Medulla oblongata (tissue), 1 donor: Measurements from ENCODE around the gene PRR33.

ENCODE experiments used
- DNase-seq: peaks from one replicate; pipeline ENCODE4 v3.0.0-alpha.2; 2015; ENCODE audit errors: extremely low spot score

Gene PRR33

DNA sequence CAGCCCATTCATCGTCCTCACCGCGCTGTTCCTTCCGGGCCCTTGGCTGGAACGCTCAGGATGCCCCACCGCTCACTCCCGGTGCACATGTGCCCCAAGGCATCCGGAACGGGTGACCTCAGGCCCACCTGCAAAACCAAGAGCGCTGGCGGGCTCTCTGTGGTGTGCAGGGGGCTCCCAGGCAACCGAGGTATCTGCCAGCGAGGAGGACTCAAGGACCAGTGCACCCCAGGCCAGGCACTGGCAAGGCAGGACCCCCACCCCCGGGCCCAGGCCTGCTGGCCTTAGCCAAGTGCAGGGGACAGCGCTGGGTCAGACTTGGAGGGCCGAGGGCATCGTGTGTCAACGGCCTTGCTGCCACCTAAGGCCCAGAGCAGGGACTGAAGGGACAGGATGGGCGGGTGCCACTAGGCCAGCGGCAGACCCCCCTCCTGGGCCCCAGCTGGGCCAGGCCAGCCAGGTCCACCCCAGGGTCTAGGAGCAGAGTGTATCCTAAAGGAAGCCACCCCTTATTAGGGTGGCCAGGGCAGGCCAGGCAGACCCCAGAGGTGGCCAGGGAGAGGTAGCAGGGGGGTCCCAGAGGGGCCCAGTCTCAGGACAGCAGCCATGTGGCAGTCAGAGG is 36.3 kb upstream of the PRR33 start:
- DNase-seq = no peak

DNA sequence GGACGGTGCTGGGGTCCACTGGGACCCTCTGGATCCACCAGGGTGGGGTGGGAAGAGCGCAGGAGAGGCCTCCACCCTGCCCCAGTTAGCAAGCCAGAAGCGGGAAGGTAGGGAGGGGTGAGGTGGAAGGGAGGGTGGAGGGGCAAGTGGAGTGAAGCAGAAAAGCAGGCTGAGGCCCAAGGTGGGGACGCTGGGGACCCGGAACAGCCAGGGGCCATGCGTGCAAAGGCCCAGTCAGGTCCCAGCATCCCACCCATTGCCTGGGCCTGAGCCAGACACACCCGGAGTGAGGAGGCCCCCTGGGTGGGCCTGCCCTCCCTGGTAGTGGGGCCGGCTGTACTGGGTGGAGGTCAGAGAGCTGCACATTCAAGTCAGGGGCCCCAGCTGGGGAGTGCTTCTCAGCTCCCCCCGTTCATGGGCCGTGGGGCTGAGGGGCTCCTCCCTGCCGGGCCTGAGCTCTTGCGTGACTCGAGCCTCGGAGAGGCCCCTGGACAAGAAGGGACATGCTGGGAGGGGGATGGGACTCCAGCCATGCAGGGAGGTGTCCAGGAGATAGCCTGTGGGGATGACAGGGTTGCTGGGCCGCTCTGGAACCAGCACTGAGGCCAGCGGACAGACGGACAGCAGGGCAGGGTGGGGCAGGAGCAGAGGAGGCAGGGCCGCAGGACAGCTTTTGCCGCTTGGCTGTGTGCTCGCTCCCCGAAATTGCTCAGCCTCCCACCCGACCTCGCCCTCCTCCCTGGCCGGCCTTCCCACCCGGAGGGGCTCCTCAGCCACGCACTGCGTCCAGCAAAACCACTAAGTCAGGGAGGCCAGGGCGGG is 35.5 kb upstream of the PRR33 start:
- no peak for DNase-seq

DNA sequence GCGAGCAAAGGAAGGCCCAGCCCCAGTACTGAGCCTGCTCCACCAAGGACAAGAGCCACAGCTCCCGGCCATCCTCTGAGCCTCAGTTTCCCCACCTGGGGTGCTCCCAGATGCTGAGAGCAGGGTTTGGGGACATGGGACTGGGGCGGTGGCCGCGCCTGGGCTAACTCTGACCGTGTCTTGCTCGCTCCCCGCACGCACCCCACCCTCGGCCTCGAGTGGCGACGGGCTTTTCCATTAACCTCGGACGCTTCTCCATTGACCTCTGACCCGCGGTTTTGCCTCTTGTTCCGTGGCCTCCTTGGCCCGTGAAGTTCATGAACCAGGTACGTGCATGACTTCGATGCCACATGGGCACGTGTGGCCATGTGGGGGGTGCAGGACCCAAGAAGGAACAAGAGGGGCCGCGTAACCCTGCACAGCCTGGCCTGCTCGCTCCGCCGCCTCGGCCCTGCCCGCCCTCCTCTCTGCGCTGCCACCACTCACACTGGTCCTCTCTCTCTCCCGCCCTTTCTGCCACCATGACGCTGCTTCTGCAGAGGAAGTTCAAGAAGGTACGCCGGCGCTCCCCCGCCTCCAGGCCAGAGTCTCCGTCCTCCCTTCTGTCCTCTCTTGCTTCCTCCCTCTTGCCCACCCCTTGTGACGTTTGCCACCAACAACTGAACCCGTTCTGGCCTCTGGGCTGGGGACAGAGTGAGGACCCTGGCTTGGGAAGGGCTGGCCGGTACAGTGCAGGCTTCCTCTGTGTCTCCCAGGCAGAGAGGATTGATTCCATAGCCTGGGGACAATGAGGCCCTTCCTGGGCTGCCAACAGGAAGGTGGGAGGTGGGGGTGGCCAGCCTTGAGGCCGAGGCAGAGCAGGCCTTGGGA is 34.7 kb upstream of the PRR33 start:
- DNase-seq = no peak

DNA sequence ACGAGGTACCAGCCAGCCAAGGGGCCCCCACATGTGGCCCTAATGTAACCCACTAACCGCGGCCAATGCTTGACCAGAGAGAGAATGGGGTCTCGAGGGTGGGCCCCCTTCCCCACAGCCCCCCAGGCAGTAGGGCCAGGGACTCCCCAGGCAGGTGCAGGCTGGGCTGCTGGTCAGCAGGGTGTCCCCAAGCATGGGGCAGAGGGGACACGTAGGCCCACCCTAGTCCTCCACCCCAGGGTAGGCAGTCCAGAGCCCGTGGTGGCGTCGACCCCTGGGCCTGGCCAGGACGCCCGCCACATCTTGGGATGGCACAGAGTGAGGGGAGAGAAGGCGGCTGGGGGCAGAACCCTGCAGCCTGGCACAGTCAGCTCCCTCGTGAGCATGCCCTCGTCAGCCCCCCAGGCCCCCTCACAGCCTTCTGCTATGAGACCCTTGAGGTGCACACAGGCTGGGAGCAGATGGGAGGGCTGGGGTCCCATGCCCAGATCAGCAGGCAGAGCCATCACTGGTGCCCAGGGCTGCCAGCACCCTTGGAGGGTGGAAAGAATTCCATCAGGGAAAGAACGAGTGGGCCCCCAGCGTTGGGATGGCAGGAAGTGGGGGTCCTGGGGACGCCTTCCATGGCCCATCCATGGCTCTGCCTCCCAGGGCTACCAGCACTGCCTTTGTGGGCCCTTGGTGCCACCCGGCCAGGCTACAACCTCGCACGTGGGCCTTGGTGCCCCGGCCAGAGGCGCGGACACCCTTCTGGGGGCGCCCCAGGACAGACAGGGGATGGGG is 33.9 kb upstream of the PRR33 start:
- no peak for DNase-seq

- DNase-seq = no peak
Measured at GRCh38 chr11:1924646-1925372, 33.1 kb upstream of the PRR33 start.

GRCh38 chr11:1924181-1924580 is 32.5 kb upstream of the PRR33 start:
- no peak for DNase-seq

- no peak for DNase-seq
Measured at GRCh38 chr11:1923201-1923956, 31.7 kb upstream of the PRR33 start.

DNA sequence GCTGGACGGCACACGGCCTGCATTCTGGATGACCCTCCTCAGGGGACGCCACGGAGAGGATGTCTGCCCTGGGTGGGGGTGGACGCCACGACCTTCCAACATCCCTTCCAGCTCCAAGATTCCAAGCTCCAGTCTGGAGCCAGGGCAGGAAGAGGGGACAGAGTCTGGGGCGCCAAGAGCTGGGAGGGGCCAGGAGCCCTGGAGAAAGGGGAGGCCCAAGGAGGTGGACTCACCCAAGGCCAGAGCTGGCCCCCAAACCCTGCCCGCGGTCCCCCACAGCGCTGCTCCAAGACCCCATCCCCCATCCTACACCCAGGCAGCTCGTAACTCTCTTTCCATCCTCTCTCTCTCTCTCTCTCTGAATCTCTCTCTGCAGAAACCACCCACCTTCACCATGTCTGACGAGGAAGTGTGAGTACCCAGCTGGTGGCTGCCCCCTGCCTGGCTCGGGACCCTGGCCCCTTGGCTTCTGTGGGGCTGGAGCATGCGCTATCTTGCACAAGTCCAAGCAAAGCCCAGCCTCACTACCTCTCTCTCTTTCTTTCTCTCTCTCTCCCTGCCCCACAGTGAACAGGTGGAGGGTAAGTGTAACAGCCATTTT is 30.9 kb upstream of the PRR33 start:
- no peak for DNase-seq

DNA sequence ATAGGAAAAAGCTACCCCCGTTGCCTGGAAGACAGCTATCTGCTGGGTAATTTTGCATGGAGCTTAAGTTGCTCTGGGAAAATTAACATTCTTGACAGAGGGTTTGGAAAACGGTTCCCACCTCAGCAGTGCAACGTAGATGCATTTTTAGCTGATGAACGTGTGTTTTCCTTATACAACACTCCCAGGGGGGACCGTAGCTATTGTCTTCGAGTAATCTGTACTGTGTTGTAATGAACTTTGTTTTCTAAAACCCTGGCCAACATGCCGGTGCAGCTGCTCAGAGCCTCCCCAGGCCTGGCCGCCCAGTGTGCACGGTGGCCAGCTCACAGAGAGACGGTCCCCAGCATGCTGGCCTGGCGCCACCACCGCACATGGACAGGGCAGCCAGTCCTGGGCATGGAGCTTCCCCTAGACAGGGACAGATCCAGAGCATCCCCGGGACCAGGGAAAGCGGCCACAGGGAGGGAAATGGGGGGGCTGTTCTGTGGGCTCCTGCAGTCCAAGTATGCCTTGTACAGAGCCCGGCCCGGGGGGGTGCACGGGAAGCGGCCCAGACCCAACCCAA is 30.0 kb upstream of the PRR33 start:
- DNase-seq = peak; percentile 20

DNA sequence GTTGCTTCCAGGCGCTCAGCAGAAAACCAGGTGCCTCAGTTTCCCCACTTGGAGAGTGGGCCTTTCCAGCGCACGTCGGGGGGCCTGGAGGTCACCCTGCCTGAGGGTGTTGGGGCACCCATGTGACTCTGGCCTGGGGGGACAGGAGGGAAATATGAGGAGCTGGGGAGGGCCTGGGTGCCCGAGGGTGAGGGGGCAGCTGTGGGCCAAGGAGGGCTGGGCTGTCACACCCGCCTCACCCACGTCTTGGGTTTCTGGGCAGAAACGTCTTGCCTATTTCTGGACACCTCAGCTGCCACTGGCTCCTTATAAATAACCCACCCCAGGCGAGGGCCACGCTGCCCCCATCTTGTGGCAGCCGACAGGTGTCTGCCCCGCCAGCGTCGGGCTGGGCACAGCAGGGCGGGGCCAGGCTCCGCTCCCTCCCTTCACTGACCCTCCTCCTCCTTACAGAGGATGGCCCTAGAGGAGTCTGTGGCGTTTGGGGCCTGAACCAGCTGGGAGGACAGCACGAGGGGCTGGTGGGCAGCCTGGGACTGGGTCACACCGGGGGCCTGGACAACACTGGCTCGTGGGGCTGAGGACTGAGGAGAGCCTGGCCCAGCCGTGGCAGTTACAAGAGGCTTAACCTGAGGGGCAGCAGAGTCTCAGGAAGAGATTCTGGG is 29.3 kb upstream of the PRR33 start:
- no peak for DNase-seq

GRCh38 chr11:1920128-1920908 is 28.6 kb upstream of the PRR33 start:
- DNase-seq = no peak

- DNase-seq = no peak
Measured at GRCh38 chr11:1919391-1920127, 27.9 kb upstream of the PRR33 start, which contains the start of gene TNNT3. TSS of gene TNNT3 (plus strand) at chr11:1919703. CDS start at chr11:1922875, 3,172 bp downstream.

DNA sequence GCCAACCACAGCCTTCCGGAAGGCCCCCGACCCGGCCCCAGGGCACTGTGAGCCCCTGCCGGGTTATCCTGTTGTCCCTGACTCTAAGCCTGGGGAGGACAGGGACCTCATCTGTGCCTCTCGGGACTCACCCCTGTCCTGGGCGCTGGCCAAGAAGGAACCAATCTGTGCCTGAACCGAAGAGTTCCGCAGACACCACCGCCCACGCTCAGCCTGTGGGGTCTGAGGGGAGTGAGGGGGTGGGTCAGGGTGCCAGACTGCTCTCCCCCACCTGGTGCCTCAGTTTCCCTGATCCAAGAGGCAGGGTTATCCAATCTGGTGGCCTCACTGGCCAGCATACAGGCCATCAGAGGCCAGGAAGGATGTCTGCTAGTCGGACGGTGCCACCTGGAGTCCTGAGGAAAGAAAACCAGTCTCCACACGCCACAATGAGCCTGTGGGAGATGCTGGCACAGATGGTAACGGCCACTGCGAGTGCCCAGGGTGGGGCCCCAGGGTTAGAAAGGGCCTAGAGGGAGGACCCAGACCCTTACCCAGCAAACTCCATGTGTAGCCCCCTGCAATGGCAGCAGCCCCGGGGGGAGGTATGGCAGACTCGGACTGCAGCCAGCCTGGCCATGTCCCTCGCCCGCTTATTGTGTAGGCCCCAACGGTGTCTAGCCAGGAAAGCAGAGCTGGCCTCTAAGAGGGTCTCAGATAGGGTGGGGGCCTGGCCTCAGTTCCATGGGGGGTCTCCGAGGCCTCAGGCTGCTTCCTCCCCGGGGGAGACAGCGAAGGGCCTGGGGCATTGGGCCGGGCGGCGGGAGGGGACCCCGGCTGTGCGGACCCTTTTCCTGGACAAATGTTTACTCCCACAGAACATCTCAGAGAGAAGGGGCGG is 27.0 kb upstream of the PRR33 start:
- no peak for DNase-seq

- no peak for DNase-seq
Measured at GRCh38 chr11:1917523-1918435, 26.1 kb upstream of the PRR33 start.

- no peak for DNase-seq
Measured at GRCh38 chr11:1916986-1917522, 25.4 kb upstream of the PRR33 start.
